Measurements from ENCODE around the gene PDHA1. TPM values are rescaled to one million over a fixed set of nuclear protein-coding genes. Genes with fewer than 3 reads are reported as not detected.

PDHA1 gene
- total and polyA plus RNA-seq, 9 of the 15 experiments (the other 6 are each of a cell fraction or from before 2014, with no cell fraction given) = 352 to 882 (median 446) TPM

GRCh38 chrX:19386679-19387078, 43.0 kb downstream of the PDHA1 start:
- no TSS peak for BruUV-seq (replicated peaks)
- Histone ChIP-seq H3K36me3 (ENCODE audit: control insufficient read depth, insufficient read depth, low read length) (no peaks in the 10 kb centered on the region), H3K27ac (ENCODE audit: extremely low read depth, low read depth, low read length) (no peak overlapping the region), H3K4me1 (replicated peaks in 1 of 2; ENCODE audit: control insufficient read depth in 2 of 2, insufficient read depth in 2 of 2, low read length in 2 of 2) (no peaks in the 10 kb centered on the region; a peak in 3 of 5 replicates), H3K9me1 (ENCODE audit: control insufficient read depth, insufficient read depth, low read length) (no peaks in the 10 kb centered on the region), H2AFZ (ENCODE audit: low read depth, low read length) (no peak overlapping the region), H3K27me3 (ENCODE audit: control insufficient read depth in 2 of 2, insufficient read depth in 2 of 2, low read length in 2 of 2) (peaks cover 0 to 5% of the 10 kb centered on the region in 2 experiments; a peak in 2 of 5 replicates), H3K9ac (ENCODE audit: insufficient read depth in 1 of 2, low read depth in 2 of 2, low read length in 2 of 2) (no peak overlapping the region), H3K4me2 (ENCODE audit: insufficient read depth, low read length) (no peak overlapping the region), H4K20me1 (replicated peaks; ENCODE audit: control insufficient read depth, insufficient read depth, low read length) (no peaks in the 10 kb centered on the region), H3K4me3 (no peak overlapping the region), H3K9me3 (replicated peaks; ENCODE audit: control insufficient read depth, insufficient read depth, low read depth, low read length) (no peaks in the 10 kb centered on the region), H3K79me2 (ENCODE audit: control insufficient read depth, insufficient read depth, low read length) (no peaks in the 10 kb centered on the region)
- in situ Hi-C loops (cut with MboI) = no loop called here
- 10% methylated on average over 4 of the region's 4 CpGs for WGBS (ENCODE audit: insufficient coverage, low coverage, missing lambda C conversion rate)
- FAIRE-seq (no peak), DNase-seq (ENCODE audit: extremely low read depth in 1 of 4, low spot score in 3 of 4) (no peak), ATAC-seq (no peak)
- no peak for TF ChIP-seq SRSF1 (IDR thresholded peaks at IDR 0.05; ENCODE audit: low read depth, low read length)
- TF ChIP-seq KLF16 (IDR thresholded peaks at IDR 0.05) = no peak
- TF ChIP-seq PKNOX1 (IDR thresholded peaks at IDR 0.05) = no peak
- no peak for TF ChIP-seq CTCF (IDR thresholded peaks at IDR 0.05 in 2 of 3, conservative IDR thresholded peaks at IDR 0.05 in 1 of 3; ENCODE audit: insufficient read depth in 2 of 3, low read depth in 1 of 3, low read length in 3 of 3)
- no peak for TF ChIP-seq MITF (IDR thresholded peaks at IDR 0.05)
- TF ChIP-seq TAF9B (IDR thresholded peaks at IDR 0.05; ENCODE audit: partially characterized antibody) = no peak
- intact Hi-C loops (cut with micrococcal nuclease) = no loop called here
- POLR2A ChIA-PET = no interaction called here
- CTCF ChIA-PET (ENCODE audit: low intra/inter-chr PET ratio) = no interaction called here

All from K562 (cell line).